ENCODE results near the gene IL36RN.

The IL36RN gene

GRCh38 chr2:113050921-113051895, 7.8 kb upstream of the IL36RN start:
- DNase-seq, result no peak

DNA sequence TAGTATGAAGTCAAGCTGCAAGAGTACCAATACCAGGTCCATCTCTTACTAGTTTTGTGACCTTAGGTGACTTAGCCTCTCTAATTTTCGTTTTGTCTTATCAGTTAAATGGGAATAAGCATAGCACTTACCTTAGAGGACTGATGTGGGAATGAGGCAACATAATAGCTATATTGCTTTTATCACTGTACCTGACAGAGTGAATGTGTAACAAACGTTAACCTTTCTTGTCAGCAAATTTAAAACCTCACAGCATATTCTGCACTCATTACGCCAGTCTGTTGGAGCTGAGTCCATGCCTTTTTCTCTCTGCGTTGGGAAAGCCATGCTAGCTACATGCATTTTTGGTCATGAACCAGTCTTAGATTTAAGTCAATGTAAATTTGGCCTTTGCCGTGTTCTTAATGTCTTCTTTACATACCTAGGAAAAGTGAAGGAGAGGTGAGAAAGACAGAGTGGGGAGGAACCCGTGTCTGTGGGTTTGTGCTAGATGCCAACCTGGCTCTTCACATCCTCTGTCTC, 6.5 kb upstream of the IL36RN start, which contains the start of gene IL36B:
TSS of gene IL36B (minus strand) at position 472 of the 522 bp plus-strand sequence.
- DNase-seq, result no peak

- DNase-seq, result no peak
These were observed 5.3 kb upstream of the IL36RN start for GRCh38 chr2:113053666-113054065.

DNA sequence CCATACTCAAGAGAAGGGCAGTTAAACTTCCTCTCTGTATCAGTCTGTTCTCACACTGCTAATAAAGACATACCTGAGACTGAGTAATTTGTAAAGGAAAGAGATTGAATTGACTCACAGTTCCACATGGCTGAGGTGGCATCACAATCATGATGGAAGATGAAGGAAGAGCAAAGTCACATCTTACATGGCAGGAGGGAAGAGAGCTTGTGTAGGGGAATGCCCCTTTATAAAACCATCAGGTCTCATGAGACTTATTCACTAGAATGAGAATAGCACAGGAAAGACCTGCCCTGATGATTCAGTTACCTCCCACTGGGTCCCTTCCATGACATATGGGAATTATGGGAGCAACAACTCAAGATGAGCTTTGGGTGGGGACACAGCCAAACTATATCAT, 4.9 kb upstream of the IL36RN start:
- DNase-seq, result no peak

- no peak for DNase-seq
These were observed 2.5 kb upstream of the IL36RN start for GRCh38 chr2:113056521-113056920.

- DNase-seq, result no peak
These were observed 1.9 kb upstream of the IL36RN start for GRCh38 chr2:113057117-113057516.

- DNase-seq, result no peak
These were observed 495 bp upstream of the IL36RN start for GRCh38 chr2:113058411-113058994.

- DNase-seq, result no peak
These were observed 1.4 kb downstream of the IL36RN start for GRCh38 chr2:113060396-113060795.

GRCh38 chr2:113060796-113061195, 1.8 kb downstream of the IL36RN start:
- DNase-seq, result no peak

DNA sequence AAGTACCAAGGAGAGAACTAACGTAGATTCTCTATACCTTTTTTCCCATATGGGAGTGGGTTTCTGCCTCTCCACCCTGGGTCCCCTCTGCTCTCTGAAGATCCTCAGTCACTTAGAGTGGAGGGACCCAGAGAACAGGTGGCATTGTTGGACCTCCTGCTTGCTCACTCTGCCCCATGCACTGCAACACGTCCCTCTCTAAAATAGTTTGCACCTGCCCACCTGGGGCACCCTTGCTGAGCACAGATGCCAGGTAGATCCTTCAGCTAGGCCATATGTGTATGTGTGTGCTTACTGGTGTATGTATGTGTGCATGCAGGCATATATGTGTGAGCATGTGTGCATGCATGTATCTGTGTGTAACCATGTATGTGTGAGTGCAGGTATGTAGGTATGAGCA, 2.2 kb downstream of the IL36RN start:
- no peak for DNase-seq

DNA sequence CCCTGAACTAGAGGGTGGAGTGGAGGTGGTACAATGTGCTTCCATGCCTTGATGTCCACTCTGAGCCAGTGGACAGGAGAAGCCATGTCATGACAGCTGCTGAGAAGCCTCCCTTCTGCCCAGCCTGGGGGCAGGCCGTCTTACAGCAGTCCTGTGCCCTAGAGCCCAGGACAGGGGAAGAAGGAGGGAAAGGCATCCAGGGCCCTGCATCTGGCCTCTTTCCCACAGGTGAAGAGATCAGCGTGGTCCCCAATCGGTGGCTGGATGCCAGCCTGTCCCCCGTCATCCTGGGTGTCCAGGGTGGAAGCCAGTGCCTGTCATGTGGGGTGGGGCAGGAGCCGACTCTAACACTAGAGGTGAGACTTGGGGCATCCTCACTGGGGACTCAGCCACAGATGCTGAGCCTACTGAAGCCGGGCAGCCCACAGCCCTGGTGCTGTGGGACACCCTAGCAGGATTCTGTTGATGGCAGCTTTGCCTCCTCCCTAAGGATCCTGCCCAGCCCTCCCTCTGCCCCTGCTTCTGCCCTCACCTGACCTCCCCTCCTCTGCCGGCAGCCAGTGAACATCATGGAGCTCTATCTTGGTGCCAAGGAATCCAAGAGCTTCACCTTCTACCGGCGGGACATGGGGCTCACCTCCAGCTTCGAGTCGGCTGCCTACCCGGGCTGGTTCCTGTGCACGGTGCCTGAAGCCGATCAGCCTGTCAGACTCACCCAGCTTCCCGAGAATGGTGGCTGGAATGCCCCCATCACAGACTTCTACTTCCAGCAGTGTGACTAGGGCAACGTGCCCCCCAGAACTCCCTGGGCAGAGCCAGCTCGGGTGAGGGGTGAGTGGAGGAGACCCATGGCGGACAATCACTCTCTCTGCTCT, 3.1 kb downstream of the IL36RN start:
- DNase-seq, result no peak

DNA sequence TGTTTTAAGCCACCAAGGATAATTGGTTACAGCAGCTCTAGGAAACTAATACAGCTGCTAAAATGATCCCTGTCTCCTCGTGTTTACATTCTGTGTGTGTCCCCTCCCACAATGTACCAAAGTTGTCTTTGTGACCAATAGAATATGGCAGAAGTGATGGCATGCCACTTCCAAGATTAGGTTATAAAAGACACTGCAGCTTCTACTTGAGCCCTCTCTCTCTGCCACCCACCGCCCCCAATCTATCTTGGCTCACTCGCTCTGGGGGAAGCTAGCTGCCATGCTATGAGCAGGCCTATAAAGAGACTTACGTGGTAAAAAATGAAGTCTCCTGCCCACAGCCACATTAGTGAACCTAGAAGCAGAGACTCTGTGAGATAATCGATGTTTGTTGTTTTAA, 5.3 kb downstream of the IL36RN start:
- no peak for DNase-seq

DNA sequence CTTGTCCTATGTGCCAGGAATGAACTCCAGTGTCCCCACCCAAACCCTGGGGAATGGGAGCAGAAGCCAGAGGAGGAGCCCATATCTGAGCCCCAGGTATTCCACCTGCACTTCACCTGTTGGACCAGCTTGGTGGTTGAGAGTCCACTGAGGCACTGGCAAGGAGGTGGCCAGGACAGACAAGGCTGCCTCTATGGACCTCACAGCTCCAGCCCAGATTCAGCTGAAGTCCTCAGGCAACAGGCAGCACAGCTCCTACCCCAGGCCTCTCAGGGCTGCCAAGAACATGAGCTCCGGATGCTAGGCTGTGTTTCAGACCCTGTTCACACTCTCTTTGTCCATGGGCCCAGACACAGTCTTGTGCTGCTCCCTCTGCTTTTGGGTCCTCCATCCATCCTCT, 5.9 kb downstream of the IL36RN start:
- DNase-seq, result no peak

- no peak for DNase-seq
These were observed 8.7 kb downstream of the IL36RN start, which contains the start of gene IL1F10 for GRCh38 chr2:113067681-113068080. Gene IL1F10, plus strand, starts transcription at chr2:113067970. Its CDS starts 4,769 bp downstream, at chr2:113072739.

- DNase-seq, result no peak
These were observed 9.3 kb downstream of the IL36RN start for GRCh38 chr2:113068249-113068648.

- DNase-seq, result no peak
These were observed 9.9 kb downstream of the IL36RN start for GRCh38 chr2:113068706-113069485.

DNA sequence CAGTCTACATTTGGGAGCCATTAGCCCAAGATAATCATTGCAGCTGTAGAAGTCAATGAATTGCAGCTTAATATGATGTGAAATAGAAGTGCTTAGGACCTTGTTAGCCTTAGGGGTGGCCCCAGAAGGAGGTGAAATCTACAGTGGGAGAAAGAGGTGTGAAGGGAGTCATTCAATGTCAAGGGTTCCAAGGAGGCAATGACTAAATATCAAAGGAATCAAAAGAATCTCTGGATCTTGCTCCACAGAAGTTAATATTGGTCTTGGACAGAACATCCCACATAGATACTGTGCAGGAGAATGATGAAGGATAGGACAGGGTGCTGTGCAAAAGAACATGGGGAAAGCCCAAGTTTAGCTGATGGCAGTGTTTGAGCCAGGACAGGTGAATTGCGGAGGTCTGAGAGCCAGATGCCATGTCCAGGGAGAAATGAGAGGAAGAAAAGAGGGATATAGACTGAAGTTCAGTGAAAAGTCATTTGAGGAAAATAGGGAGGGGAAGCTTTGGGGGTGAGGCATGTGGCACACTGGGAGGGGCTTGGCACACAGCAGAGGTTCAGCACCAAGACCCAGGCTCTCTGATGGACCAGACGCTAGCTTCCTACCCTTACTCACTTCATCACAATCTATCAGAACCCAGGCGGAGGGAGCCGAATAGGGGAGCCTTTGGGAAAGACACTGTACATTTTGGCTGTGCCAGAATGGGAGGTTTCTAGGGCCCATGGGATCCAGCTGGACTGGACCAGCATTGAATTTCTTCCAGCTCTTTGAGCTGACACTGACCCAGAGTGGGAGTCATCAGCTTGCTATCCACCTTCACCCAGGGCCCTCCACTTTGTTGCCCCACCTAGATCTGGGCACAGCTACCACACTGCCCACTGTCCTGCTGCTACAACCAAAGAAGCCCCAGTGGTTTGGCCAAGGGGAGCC, 10.9 kb downstream of the IL36RN start:
- no peak for DNase-seq

GRCh38 chr2:113070606-113070975, 11.6 kb downstream of the IL36RN start:
- no peak for DNase-seq

DNA sequence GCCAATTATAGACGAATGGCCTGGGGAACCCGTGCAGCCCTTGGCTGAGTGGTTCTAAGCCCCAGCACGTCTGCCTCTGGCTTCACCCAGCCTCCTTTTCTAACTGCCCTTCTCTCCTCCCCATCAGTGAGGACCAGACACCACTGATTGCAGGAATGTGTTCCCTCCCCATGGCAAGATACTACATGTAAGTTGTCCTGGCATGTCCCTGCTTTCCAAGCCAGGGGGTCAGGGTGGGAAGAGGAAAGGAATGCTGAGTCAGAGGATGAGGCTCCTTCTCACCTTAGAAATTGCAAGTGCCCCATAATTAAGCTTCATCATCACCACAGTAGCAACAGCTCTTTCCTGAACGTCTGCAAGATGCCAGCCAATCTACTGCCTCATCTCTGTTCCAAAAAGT, 13.6 kb downstream of the IL36RN start:
- DNase-seq, result no peak

GRCh38 chr2:113073325-113073834, 14.4 kb downstream of the IL36RN start:
- no peak for DNase-seq

DNA sequence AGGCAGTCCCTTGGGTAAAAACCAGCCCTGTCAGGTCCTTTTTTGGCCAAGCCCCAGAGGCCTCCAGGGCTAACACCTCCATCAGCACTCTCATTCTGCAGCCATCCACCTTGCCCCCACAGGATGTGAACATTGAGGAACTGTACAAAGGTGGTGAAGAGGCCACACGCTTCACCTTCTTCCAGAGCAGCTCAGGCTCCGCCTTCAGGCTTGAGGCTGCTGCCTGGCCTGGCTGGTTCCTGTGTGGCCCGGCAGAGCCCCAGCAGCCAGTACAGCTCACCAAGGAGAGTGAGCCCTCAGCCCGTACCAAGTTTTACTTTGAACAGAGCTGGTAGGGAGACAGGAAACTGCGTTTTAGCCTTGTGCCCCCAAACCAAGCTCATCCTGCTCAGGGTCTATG, 16.0 kb downstream of the IL36RN start:
- peak in 1 of 5 experiments; percentile 22 for DNase-seq

Data from T-helper 2 cell (primary cell).